Measurements from ENCODE around the gene QSOX1. TPM values are rescaled to one million over a fixed set of nuclear protein-coding genes. Genes with fewer than 3 reads are reported as not detected.

Gene QSOX1
- total RNA-seq, 1 donor from 2014 or later: 156 TPM

DNA sequence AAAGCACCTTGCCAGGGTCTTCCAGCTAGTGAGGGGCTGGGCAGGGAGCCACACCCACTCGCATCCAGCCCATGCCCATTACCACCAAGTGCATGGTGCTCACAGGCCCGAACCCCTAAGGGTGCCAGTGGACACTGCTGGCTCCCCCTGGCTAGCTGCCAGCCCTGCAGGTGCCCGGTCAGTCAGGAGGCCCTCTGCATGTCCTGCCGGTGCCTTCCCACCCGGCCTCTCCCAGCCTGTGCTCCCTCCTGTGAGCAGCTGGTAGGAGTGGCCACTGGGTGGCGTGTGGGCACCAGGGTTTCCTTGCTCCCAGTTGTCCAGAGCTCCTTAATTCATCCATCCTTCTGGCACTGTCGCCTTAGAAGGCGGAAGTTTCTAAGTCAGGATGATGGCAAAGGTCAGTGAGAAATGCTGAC is 33.4 kb downstream of the QSOX1 start:
- no peak overlapping the region for H3K4me3 Mint-ChIP-seq (ENCODE audit: unreplicated experiment)
- H3K9me3 ChIP-seq (ENCODE audit: insufficient read depth, low read depth, low read length): no peaks in the 10 kb centered on the region
- H3K27ac Mint-ChIP-seq (ENCODE audit: unreplicated experiment): no peak overlapping the region
- no peaks in the 10 kb centered on the region for H3K79me2 ChIP-seq (ENCODE audit: insufficient read depth, low read length)
- no peaks in the 10 kb centered on the region for H3K4me1 ChIP-seq (ENCODE audit: insufficient read depth, low read length)
- H3K36me3 ChIP-seq (ENCODE audit: insufficient read depth, low read length): peaks cover 24% of the 10 kb centered on the region
- H3K4me3 ChIP-seq (ENCODE audit: insufficient read depth, low read depth, low read length): no peak overlapping the region
- no peaks in the 10 kb centered on the region for H3K27me3 ChIP-seq (ENCODE audit: insufficient read depth, low read length)
- H4K20me1 ChIP-seq (ENCODE audit: insufficient read depth, low read length): peaks cover 11% of the 10 kb centered on the region
- H3K36me3 Mint-ChIP-seq (ENCODE audit: low read depth, unreplicated experiment): peaks cover 40% of the 10 kb centered on the region
- no peak overlapping the region for H3K27ac ChIP-seq (ENCODE audit: low read depth, low read length)
- no peak overlapping the region for H3K9ac ChIP-seq (ENCODE audit: low read length)
- H3K4me1 Mint-ChIP-seq (ENCODE audit: low read depth, unreplicated experiment): no peaks in the 10 kb centered on the region
- peaks cover 15% of the 10 kb centered on the region for H3K27me3 Mint-ChIP-seq (ENCODE audit: low read depth, unreplicated experiment)
- peaks cover 2% of the 10 kb centered on the region for H3K9me3 Mint-ChIP-seq (ENCODE audit: unreplicated experiment)
- FAIRE-seq (no peak), DNase-seq (ENCODE audit: low read depth) (peak; percentile 22)
- H3K4me2 ChIP-seq (ENCODE audit: low read length): no peak overlapping the region
- no peak for TF ChIP-seq EZH2 (IDR thresholded peaks at IDR 0.05; ENCODE audit: insufficient read depth, low read length)
- TF ChIP-seq, protein P1, sequence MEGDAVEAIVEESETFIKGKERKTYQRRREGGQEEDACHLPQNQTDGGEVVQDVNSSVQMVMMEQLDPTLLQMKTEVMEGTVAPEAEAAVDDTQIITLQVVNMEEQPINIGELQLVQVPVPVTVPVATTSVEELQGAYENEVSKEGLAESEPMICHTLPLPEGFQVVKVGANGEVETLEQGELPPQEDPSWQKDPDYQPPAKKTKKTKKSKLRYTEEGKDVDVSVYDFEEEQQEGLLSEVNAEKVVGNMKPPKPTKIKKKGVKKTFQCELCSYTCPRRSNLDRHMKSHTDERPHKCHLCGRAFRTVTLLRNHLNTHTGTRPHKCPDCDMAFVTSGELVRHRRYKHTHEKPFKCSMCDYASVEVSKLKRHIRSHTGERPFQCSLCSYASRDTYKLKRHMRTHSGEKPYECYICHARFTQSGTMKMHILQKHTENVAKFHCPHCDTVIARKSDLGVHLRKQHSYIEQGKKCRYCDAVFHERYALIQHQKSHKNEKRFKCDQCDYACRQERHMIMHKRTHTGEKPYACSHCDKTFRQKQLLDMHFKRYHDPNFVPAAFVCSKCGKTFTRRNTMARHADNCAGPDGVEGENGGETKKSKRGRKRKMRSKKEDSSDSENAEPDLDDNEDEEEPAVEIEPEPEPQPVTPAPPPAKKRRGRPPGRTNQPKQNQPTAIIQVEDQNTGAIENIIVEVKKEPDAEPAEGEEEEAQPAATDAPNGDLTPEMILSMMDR (IDR thresholded peaks at IDR 0.05; ENCODE audit: insufficient read depth, low read depth, low read length): peak; percentile 58
- no peak overlapping the region for H2AFZ ChIP-seq (ENCODE audit: low read depth, low read length)

DNA sequence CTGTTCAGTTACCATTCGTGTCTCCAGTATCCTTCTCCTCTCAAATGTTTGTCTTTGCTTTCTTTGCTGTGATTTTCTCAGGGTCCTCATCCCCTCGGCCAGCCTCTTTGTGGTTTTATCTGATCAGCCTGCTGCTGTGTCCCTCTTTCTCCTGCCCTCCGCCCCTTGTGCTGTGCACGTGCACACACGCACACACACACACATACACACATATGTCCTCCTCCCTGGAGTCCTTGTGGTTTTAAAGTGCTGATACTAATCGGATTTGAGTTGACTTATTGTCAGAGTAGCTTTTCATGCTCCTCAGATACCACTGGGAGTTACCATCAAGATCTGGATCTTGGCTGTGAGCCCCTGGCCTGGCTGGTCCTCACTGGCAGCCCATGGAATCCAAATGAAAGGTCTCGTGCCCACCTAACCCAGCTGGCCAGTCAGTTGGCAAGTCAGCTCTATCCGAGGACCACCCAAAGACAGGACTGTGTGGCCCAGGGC is 34.1 kb downstream of the QSOX1 start:
- Histone ChIP-seq H4K20me1 (ENCODE audit: insufficient read depth, low read length) (peaks cover 11% of the 10 kb centered on the region), H3K36me3 (ENCODE audit: insufficient read depth, low read length) (peaks cover 22% of the 10 kb centered on the region), H3K4me2 (ENCODE audit: low read length) (no peak overlapping the region), H3K27me3 (ENCODE audit: insufficient read depth, low read length) (no peaks in the 10 kb centered on the region), H3K9ac (ENCODE audit: low read length) (no peak overlapping the region), H3K79me2 (ENCODE audit: insufficient read depth, low read length) (no peaks in the 10 kb centered on the region), H3K9me3 (ENCODE audit: insufficient read depth, low read depth, low read length) (no peaks in the 10 kb centered on the region), H3K27ac (ENCODE audit: low read depth, low read length) (no peak overlapping the region), H3K4me3 (ENCODE audit: insufficient read depth, low read depth, low read length) (no peak overlapping the region), H2AFZ (ENCODE audit: low read depth, low read length) (no peak overlapping the region), H3K4me1 (ENCODE audit: insufficient read depth, low read length) (no peaks in the 10 kb centered on the region)
- DNase-seq (ENCODE audit: low read depth) (no peak), FAIRE-seq (no peak)
- H3K27ac Mint-ChIP-seq (ENCODE audit: unreplicated experiment): no peak overlapping the region
- no peaks in the 10 kb centered on the region for H3K4me1 Mint-ChIP-seq (ENCODE audit: low read depth, unreplicated experiment)
- H3K9me3 Mint-ChIP-seq (ENCODE audit: unreplicated experiment): peaks cover 2% of the 10 kb centered on the region
- TF ChIP-seq, protein P1 (IDR thresholded peaks at IDR 0.05; ENCODE audit: insufficient read depth, low read depth, low read length): no peak
- TF ChIP-seq EZH2 (IDR thresholded peaks at IDR 0.05; ENCODE audit: insufficient read depth, low read length): no peak
- H3K27me3 Mint-ChIP-seq (ENCODE audit: low read depth, unreplicated experiment): peaks cover 15% of the 10 kb centered on the region
- peaks cover 37% of the 10 kb centered on the region for H3K36me3 Mint-ChIP-seq (ENCODE audit: low read depth, unreplicated experiment)
- H3K4me3 Mint-ChIP-seq (ENCODE audit: unreplicated experiment): no peak overlapping the region

DNA sequence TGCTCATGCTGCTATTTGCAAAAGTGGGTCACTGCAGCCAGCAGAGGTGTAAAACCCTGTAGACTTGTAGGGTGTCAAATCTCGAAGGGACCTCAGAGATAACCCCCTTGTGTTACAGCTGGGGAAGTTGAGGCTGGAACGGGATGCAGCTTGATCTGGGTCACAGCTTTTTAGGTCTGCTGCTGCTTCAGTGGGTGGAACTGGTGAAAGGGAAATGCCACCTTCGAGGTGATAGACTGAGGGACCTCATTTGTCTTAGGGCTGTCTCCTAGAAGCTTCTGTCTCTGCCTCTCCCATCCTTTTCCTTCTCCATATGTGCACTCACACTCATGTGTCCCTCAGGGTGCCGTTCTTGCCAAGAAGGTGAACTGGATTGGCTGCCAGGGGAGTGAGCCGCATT is 35.4 kb downstream of the QSOX1 start:
- Mint-ChIP-seq H3K36me3 (ENCODE audit: low read depth, unreplicated experiment) (peaks cover 34% of the 10 kb centered on the region), H3K27me3 (ENCODE audit: low read depth, unreplicated experiment) (peaks cover 15% of the 10 kb centered on the region), H3K27ac (ENCODE audit: unreplicated experiment) (no peak overlapping the region), H3K9me3 (ENCODE audit: unreplicated experiment) (peaks cover 2% of the 10 kb centered on the region), H3K4me3 (ENCODE audit: unreplicated experiment) (no peak overlapping the region), H3K4me1 (ENCODE audit: low read depth, unreplicated experiment) (no peaks in the 10 kb centered on the region)
- Histone ChIP-seq H3K9ac (ENCODE audit: low read length) (no peak overlapping the region), H3K27ac (ENCODE audit: low read depth, low read length) (no peak overlapping the region), H3K4me3 (ENCODE audit: insufficient read depth, low read depth, low read length) (no peak overlapping the region), H3K4me1 (ENCODE audit: insufficient read depth, low read length) (no peaks in the 10 kb centered on the region), H3K36me3 (ENCODE audit: insufficient read depth, low read length) (peaks cover 15% of the 10 kb centered on the region), H3K79me2 (ENCODE audit: insufficient read depth, low read length) (no peaks in the 10 kb centered on the region), H4K20me1 (ENCODE audit: insufficient read depth, low read length) (peaks cover 11% of the 10 kb centered on the region), H3K4me2 (ENCODE audit: low read length) (no peak overlapping the region), H3K27me3 (ENCODE audit: insufficient read depth, low read length) (no peaks in the 10 kb centered on the region), H3K9me3 (ENCODE audit: insufficient read depth, low read depth, low read length) (no peaks in the 10 kb centered on the region), H2AFZ (ENCODE audit: low read depth, low read length) (no peak overlapping the region)
- DNase-seq (ENCODE audit: low read depth) (no peak), FAIRE-seq (no peak)
- TF ChIP-seq EZH2 (IDR thresholded peaks at IDR 0.05; ENCODE audit: insufficient read depth, low read length): no peak
- TF ChIP-seq, protein P1 (IDR thresholded peaks at IDR 0.05; ENCODE audit: insufficient read depth, low read depth, low read length): no peak

Data from astrocyte (in vitro differentiated cells and primary cell).